Mesothelial cell of epicardium (in vitro differentiated cells): Measurements from ENCODE around the gene CYP2C18. TPM values are rescaled to one million over a fixed set of nuclear protein-coding genes. Genes with fewer than 3 reads are reported as not detected.
"Not testable (repeated sequence)": the region's sequence is repeated elsewhere in the genome, so short reads cannot be mapped to it uniquely, and the experiment has no call there.

ENCODE experiments used
- DNase-seq, 2 experiments: peaks; one replicate each; pipeline ENCODE4 v3.0.0; 2021; ENCODE audit warnings: low spot score in 2 of 2; ENCODE audit not compliant: unreplicated experiment in 2 of 2
- H3K27ac Mint-ChIP-seq: 2 replicates; pipeline ENCODE4 v1.8.0; 2021; ENCODE audit warnings: mixed read lengths
- H3K27me3 Mint-ChIP-seq: 2 replicates; pipeline ENCODE4 v1.8.0; 2021; ENCODE audit warnings: low read depth, mixed read lengths
- H3K36me3 Mint-ChIP-seq: 2 replicates; pipeline ENCODE4 v1.8.0; 2021; ENCODE audit warnings: mixed read lengths
- H3K4me1 Mint-ChIP-seq: 2 replicates; pipeline ENCODE4 v1.8.0; 2021; ENCODE audit warnings: mixed read lengths
- H3K4me3 Mint-ChIP-seq: 2 replicates; pipeline ENCODE4 v1.8.0; 2021; ENCODE audit warnings: mild to moderate bottlenecking, moderate library complexity, mixed read lengths
- H3K9me3 Mint-ChIP-seq: 2 replicates; pipeline ENCODE4 v1.8.0; 2021; ENCODE audit warnings: mixed read lengths
- CTCF ChIP-seq: fragments of 200-600 bp; sonication (generic); IDR thresholded peaks from one replicate; pipeline ENCODE4 v1.5.0; 2021; ENCODE audit warnings: antibody characterized with exemption; ENCODE audit not compliant: unreplicated experiment
- total RNA-seq: library from RNA; stranded (reverse); gene quantifications from 3 replicates; pipeline ENCODE4 v1.2.1, GENCODE V29; 2021

CYP2C18 gene
- total RNA-seq, 1 donor from 2014 or later: not detected

- Mint-ChIP-seq H3K9me3 (peaks cover 10% of the 10 kb centered on the region), H3K27me3 (no peaks in the 10 kb centered on the region), H3K27ac (no peak overlapping the region), H3K36me3 (no peaks in the 10 kb centered on the region), H3K4me1 (no peaks in the 10 kb centered on the region), H3K4me3 (no peak overlapping the region)
- TF ChIP-seq CTCF: no peak
- DNase-seq: no peak
Observed at GRCh38 chr10:94757916-94758315, 74.4 kb downstream of the CYP2C18 start.

DNA sequence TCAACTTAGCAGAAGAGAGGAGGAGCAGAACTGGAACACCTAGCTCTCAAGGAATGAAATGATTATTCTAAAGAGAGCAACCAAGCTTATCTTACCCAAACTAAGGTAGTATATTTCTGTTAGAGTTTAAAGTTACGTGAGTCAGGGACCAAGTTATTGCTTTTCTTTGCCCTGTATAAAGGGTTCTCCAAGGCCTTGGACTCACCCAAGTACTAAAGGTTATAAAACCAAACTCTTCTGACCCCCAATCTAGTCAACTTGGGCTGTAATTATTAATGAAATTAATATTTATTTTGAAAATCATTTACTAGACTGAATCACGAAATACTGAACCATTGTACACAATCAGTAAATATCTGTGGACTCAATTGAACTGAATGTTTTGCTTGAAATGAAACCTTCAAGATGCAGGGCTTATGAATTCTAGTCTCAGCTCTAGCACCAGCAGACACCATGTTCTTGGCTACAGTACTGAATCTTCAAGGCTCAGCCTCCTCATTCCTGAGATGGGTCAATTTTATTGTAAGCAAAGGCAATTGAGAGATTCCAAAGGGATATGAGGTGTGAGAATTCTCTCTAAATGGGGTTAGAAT, 77.2 kb downstream of the CYP2C18 start:
- TF ChIP-seq CTCF: no peak
- no peaks in the 10 kb centered on the region for H3K27me3 Mint-ChIP-seq
- H3K27ac Mint-ChIP-seq: no peak overlapping the region
- no peaks in the 10 kb centered on the region for H3K36me3 Mint-ChIP-seq
- no peak for DNase-seq
- no peaks in the 10 kb centered on the region for H3K4me1 Mint-ChIP-seq
- H3K4me3 Mint-ChIP-seq: no peak overlapping the region
- H3K9me3 Mint-ChIP-seq: peaks cover 19% of the 10 kb centered on the region

- no peak for TF ChIP-seq CTCF
- Mint-ChIP-seq H3K4me1 (no peaks in the 10 kb centered on the region), H3K4me3 (no peak within 1 kb of the TSS), H3K27me3 (no peaks in the 10 kb centered on the region), H3K9me3 (peaks cover 10% of the 10 kb centered on the region), H3K27ac (no peak within 1 kb of the TSS), H3K36me3 (no peaks in the 10 kb centered on the region)
- DNase-seq: no peak
Observed at GRCh38 chr10:94762393-94762792, 78.9 kb downstream of the CYP2C18 start, which contains the start of gene CYP2C19. Gene CYP2C19, plus strand, starts transcription at chr10:94762681. Its CDS starts 25 bp downstream, at chr10:94762706.

DNA sequence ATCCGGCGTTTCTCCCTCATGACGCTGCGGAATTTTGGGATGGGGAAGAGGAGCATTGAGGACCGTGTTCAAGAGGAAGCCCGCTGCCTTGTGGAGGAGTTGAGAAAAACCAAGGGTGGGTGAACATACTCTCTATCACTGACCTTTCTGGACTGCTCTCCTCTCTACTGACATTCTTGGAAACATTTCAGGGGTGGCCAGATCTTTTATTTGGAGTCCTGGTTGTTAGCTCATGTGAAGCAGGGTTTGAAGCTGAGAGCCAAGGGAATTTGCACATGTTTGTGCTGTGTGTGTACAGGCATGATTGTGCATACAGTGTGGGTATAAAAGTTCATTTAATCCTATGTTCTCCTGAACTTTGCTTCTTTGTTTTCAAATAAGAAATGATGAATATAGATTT, 91.9 kb downstream of the CYP2C18 start:
- H3K4me1 Mint-ChIP-seq, H3K36me3 Mint-ChIP-seq, H3K27ac Mint-ChIP-seq, H3K27me3 Mint-ChIP-seq, DNase-seq, H3K4me3 Mint-ChIP-seq: not testable (repeated sequence)
- H3K9me3 Mint-ChIP-seq: peaks cover 24% of the 10 kb centered on the region

DNA sequence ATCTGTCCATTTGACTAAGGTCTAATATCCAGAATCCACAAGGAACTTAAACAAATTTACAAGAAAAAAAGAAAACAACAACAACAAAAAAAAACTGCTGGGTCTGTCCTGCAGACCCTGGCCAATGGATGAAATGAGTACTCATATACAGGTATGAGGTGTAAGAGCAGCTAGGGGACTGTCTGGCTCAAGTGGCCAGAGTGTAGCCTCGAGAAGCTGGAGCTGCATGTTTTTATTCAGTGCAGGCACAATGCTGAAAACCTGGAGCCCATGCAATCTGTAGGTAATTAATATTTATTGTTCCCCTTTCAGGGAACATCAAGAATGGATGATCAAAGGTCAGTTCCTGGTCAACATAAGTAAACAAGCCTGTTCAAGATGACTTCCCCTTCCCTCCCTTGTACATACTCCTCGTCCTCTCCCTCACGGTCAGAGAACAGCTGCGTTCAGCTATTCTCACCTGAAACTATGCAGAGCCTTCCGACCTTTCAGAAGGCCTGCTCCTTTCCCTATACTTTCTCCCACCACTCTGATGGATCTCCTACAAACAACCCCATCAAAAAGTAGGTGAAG, 94.4 kb downstream of the CYP2C18 start:
- no peak overlapping the region for H3K4me3 Mint-ChIP-seq
- no peak overlapping the region for H3K27ac Mint-ChIP-seq
- H3K4me1 Mint-ChIP-seq: no peaks in the 10 kb centered on the region
- H3K9me3 Mint-ChIP-seq: peaks cover 14% of the 10 kb centered on the region
- TF ChIP-seq CTCF: no peak
- no peaks in the 10 kb centered on the region for H3K27me3 Mint-ChIP-seq
- no peaks in the 10 kb centered on the region for H3K36me3 Mint-ChIP-seq
- no peak for DNase-seq

- H3K27ac Mint-ChIP-seq: no peak overlapping the region
- H3K9me3 Mint-ChIP-seq: peaks cover 14% of the 10 kb centered on the region
- no peaks in the 10 kb centered on the region for H3K27me3 Mint-ChIP-seq
- no peaks in the 10 kb centered on the region for H3K36me3 Mint-ChIP-seq
- H3K4me1 Mint-ChIP-seq: no peaks in the 10 kb centered on the region
- no peak for DNase-seq
- no peak for TF ChIP-seq CTCF
- H3K4me3 Mint-ChIP-seq: no peak overlapping the region
Observed at GRCh38 chr10:94780844-94781243, 97.3 kb downstream of the CYP2C18 start.
